HG03060 (cell line): ENCODE results near the gene LAPTM4A.

Experiments used
- ATAC-seq: cut with Tn5 transposase; IDR thresholded peaks from one replicate; pipeline ENCODE4 v1.9.1; 2021; ENCODE audit warnings: low read depth, moderate number of reproducible peaks; ENCODE audit not compliant: unreplicated experiment

LAPTM4A gene

GRCh38 chr2:20025065-20025786 lies 26.2 kb downstream of the LAPTM4A start:
- ATAC-seq, result no peak

DNA sequence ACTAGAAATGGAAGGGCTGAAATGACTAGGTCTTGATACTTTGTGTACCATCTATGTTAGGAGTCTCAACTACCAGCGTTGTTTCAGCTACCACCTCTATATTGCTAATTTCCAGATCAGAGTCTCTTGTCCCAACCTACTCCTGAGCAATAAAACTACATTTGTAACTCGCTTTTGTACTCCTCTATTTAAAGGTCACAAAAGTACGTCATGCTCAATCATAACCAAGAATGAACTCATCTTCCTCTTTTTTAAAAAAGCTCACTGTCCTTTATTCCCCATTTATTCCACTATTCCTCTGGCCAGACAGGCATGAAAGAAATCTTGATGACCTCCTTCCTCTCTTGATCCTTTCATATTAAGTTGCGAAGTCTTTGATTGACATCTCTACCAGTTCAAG lies 27.7 kb downstream of the LAPTM4A start:
- ATAC-seq, result no peak

DNA sequence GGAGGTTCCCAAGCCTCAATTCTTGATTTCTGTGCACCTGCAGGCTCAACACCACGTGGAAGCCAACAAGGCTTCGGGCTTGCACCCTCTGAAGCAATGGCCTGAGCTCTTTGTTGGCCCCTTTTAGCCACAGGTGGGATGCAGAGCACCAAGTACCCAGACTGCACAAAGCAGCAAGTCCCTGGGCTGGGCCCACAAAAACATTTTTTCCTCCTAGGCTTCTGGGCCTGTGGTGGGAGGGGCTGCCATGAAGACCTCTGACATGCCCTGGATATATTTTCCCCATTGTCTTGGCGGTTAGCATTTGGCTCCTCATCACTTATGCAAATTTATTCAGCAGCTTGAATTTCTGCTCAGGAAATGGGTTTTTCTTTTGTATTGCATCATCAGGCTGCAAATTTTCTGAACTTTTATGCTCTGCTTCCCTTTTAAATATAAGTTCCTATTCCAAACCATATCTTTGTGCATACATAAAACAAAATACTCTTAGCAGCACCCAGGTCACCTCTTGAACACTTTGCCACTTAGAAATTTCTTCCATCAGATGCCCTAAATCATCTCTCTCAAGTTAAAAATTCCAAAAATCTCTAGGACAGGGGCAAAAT lies 29.9 kb downstream of the LAPTM4A start:
- no peak for ATAC-seq

- no peak for ATAC-seq
These were observed 31.7 kb downstream of the LAPTM4A start for GRCh38 chr2:20019747-20020146.

- no peak for ATAC-seq
These were observed 32.8 kb downstream of the LAPTM4A start for GRCh38 chr2:20018601-20019152.

DNA sequence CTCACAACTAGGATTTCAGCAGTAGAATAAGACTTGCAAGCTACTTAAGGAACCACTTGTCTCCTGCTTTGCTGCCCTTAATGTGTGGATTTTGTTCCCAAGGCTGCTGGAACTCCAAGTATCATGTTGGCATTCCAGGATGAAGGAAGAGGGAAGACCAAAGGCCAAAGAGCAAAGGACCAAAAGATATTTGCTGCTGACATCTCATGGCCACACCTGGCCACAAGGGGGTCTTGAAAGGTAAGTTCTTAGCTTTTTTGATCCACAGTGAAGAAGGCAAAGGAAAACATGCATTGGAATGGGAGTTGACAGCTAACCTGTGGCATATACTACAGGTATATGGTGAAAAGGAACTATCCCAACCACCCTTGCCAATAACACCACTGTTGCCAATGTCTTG lies 35.1 kb downstream of the LAPTM4A start:
- no peak for ATAC-seq

- ATAC-seq, result no peak
These were observed 35.8 kb downstream of the LAPTM4A start for GRCh38 chr2:20015482-20016083.

DNA sequence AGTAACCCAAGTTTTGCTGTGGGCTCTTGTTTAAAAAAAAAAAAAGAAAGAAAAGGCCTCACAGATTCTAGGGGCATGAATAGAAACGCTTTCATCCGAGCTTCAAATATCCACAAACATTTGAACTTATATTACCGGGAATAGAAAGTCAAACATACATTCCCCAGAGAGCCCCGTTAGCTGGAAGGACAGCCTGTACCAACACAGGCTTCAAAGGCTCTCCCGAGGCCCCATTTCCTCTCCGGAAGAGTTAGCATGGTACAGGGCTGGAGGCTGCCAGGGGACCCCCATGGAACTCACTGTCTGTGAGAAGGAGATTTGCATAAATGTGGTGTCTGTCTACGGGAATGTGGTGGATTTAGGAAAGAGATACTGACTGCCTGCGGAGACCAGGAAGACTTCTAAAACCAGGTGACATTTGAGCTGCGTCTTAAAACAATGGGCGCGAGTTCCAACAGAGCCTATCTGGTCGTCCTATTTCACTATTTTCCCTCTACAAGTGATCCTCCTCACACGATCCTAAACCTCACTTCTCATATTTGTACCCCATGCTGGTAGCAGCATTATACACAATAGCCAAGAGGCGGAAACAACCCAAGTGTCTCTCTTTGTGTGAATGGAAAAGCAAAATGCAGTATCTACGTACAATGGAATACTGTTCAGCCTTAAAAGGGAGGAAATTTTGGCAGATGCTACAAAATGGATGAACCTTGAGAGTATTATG lies 38.1 kb downstream of the LAPTM4A start:
- ATAC-seq, result no peak

DNA sequence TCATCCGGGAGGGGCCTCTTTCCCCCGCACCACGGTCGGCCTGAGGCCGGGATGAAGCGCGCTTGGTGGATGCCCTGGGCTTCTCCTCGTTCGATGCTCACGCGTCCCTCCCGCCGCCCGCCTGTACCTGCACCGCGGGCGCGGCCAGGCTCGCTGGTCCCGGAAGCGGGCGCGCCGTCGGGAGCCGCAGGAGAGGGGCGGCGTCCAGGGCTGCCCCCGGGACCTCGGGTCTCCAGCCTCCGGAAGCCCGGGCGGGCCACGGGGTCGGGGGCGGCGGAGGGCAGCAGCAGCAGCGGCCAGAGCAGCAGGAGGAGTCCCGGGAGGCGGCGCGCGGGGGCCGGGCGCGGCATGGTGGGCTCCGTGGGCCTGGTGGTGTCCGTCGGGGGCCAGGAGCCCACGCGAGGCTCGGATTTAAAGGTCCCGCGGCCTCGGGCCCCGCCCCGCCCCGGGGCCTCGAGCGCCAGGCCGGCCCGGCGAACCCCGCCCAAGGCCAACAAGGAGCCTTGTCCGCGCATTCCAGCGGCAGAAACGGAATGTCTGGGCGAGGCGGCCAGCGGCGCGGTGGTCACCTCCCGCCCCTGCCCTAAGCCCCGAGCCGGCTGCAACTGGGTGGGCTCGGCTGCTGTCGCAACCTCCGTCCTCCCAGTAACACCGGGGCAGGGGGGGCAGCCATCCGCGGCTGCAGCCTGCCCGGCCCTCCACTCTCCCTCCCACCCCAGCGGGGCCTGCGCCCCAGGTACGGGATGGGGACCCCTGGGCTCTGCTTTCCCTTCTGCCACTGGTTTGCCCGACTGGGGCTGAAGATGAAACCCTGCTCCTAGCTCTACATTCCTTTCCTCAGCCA lies 38.9 kb downstream of the LAPTM4A start, which contains the start of gene MATN3:
Gene MATN3 (minus strand): TSS at position 387 of the 844 bp plus-strand sequence. CDS start 37 bp downstream, at position 350.
- ATAC-seq, result no peak

DNA sequence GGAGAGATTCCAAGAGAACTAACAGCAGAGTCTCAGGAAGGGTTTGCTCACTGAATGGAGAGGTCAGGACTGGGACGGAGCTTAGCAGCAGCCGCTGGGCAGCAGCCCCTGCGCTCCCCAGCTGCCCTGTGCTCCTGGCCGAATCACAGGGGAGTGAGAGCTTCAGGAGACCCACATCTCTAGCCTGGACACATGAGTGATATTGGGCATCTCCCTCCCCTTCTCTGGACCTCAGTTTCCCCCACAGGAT lies 39.5 kb downstream of the LAPTM4A start:
- ATAC-seq, result no peak

- no peak for ATAC-seq
These were observed 40.0 kb downstream of the LAPTM4A start for GRCh38 chr2:20011276-20012031.

DNA sequence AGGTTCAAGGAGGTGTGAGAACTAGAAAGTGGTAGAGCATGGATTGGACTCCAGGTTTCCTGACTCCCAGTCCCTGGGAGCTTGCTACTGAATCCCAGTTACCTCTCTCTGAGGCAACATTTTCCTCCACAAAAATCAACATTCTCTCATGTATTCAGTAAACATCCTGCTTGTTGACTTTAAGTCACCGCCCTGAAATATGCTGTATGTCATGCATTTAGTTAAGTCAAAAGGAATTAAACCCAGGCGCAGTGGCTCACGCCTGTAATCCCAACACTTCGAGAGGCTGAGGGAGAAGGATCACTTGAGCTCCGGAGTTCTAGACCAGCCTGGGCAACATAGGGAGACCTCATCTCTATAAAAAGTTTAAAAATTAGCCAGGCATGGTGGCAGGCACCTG lies 42.7 kb downstream of the LAPTM4A start:
- no peak for ATAC-seq

- ATAC-seq, result no peak
These were observed 45.4 kb downstream of the LAPTM4A start for GRCh38 chr2:20005891-20006470.

DNA sequence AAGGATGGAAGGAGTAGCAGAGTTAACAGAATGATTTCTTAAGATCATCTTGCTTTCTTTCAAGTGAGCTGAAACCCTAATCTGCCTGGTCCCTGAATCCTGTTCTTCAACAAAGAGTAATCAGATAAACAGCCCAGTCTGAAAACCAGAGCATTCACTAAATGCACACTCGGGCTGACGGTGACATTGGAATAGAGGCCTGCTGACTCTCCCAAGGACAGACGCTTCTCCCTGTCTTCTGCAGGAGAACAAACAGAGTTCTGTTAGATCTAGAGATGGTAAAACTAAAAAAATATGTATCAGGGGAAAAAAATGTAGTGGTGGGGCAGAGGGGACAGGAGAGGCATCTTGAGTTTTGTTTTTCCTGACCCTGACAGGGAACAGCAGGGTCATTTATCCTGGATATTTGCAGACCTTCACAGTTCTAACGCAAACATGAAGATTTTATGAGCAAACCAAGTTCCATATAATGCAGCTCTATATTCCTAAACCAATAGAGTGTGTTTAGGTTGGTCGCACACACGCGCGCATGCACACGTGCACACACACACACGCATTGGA lies 46.3 kb downstream of the LAPTM4A start:
- no peak for ATAC-seq

- no peak for ATAC-seq
These were observed 50.0 kb downstream of the LAPTM4A start for GRCh38 chr2:20001361-20001863.

GRCh38 chr2:19993731-19994130 lies 57.7 kb downstream of the LAPTM4A start:
- no peak for ATAC-seq

- no peak for ATAC-seq
These were observed 59.5 kb downstream of the LAPTM4A start for GRCh38 chr2:19991895-19992294.

GRCh38 chr2:19990416-19990728 lies 61.1 kb downstream of the LAPTM4A start:
- no peak for ATAC-seq
